ENCODE data around the gene PRIMA1. TPM values are rescaled to one million over a fixed set of nuclear protein-coding genes. Genes with fewer than 3 reads are reported as not detected.

The PRIMA1 gene
- total and polyA plus RNA-seq, 7 experiments from 2014 or later = not detected

DNA sequence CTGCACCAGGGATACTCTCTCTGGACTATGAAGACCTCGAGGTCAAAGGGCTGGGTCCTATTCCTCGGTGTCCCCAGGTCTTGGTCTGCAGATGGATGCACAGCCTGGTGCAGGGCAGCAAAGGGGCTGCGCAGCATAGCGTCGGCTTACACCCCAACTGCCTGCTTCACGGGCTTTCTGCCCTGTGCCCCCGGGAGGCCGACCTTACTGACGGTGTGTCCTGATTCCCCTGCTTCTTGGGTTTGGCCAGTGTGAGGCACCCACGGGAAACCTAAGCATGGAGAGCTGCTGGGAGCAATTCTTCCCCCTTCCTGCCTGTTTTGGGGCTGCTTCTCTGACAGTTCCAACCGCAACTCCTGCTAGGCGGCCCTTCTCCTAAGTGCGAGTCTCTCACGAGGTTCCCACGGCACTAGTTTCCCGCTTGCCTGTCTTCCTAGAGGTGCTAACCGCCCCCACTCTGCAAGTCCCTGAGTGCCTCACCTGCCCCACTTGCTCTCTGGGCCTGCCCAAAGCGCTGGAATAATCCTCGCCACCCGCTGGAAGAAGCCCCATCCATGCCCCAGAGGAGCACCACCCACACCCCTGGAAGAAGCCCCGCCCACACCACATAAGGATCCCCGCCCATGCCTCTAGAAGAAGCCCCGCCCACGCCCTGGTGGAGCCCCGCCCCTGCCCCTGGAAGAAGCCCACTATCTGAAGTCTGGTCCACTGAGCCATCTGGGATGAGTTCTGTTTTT is 54.0 kb downstream of the PRIMA1 start:
- H3K4me1 Mint-ChIP-seq = no peaks in the 10 kb centered on the region
- H3K9me3 Mint-ChIP-seq = no peaks in the 10 kb centered on the region
- H3K9me3 ChIP-seq (ENCODE audit: control insufficient read depth in 2 of 3, low read length in 3 of 3) = no peaks in the 10 kb centered on the region
- ChIA-PET CTCF (no interaction called here), POLR2A (no interaction called here)
- H3K4me1 ChIP-seq (ENCODE audit: control insufficient read depth in 2 of 2, insufficient read depth in 2 of 2, low read length in 2 of 2) = no peaks in the 10 kb centered on the region
- ATAC-seq = no peak
- H3K27me3 ChIP-seq (ENCODE audit: control insufficient read depth in 2 of 2, insufficient read depth in 2 of 2, low read length in 2 of 2) = no peaks in the 10 kb centered on the region
- no peak overlapping the region for H3K27ac Mint-ChIP-seq
- H3K27me3 Mint-ChIP-seq = peaks cover 0 to 19% (median 14%) of the 10 kb centered on the region in 5 donors
- H3K4me3 ChIP-seq (ENCODE audit: low read length) = no peak overlapping the region
- no peak overlapping the region for H3K27ac ChIP-seq (ENCODE audit: low read depth, low read length)
- DNase-seq = no peak
- no peak overlapping the region for H3K4me3 Mint-ChIP-seq
- H3K36me3 Mint-ChIP-seq = no peaks in the 10 kb centered on the region
- no peaks in the 10 kb centered on the region for H3K36me3 ChIP-seq (ENCODE audit: control insufficient read depth in 2 of 3, insufficient read depth in 3 of 3, low read length in 3 of 3)
- intact Hi-C loops (cut with micrococcal nuclease) = no loop called here

DNA sequence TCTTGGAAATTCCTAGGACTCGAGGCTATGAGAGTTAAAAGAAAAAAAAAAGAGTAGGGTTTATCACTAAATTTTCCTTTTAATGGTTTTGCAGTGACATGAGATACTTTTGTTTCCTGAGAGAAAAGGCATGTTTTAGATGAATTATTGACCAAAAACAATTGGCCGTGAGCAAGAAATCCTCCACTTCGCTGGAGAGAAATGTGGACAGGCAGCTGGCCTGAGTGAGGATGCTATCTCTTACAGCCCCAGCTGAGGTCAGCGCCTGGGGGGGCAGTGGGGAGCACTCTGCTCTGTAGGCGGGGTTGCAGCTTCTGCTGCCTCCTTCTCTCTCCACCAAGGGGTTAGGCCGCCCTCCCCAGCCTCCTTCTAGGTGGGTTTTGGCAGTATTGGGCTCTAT is 54.7 kb downstream of the PRIMA1 start:
- Mint-ChIP-seq H3K36me3 (no peaks in the 10 kb centered on the region), H3K4me3 (no peak overlapping the region), H3K9me3 (no peaks in the 10 kb centered on the region), H3K4me1 (no peaks in the 10 kb centered on the region), H3K27ac (no peak overlapping the region), H3K27me3 (peaks cover 0 to 19% (median 14%) of the 10 kb centered on the region in 5 donors)
- H3K4me3 ChIP-seq (ENCODE audit: low read length) = no peak overlapping the region
- H3K9me3 ChIP-seq (ENCODE audit: control insufficient read depth in 2 of 3, low read length in 3 of 3) = no peaks in the 10 kb centered on the region
- H3K27ac ChIP-seq (ENCODE audit: low read depth, low read length) = no peak overlapping the region
- CTCF ChIA-PET = no interaction called here
- intact Hi-C loops (cut with micrococcal nuclease) = no loop called here
- POLR2A ChIA-PET = no interaction called here
- ATAC-seq (no peak), DNase-seq (no peak)
- H3K36me3 ChIP-seq (ENCODE audit: control insufficient read depth in 2 of 3, insufficient read depth in 3 of 3, low read length in 3 of 3) = no peaks in the 10 kb centered on the region
- H3K4me1 ChIP-seq (ENCODE audit: control insufficient read depth in 2 of 2, insufficient read depth in 2 of 2, low read length in 2 of 2) = no peaks in the 10 kb centered on the region
- no peaks in the 10 kb centered on the region for H3K27me3 ChIP-seq (ENCODE audit: control insufficient read depth in 2 of 2, insufficient read depth in 2 of 2, low read length in 2 of 2)

DNA sequence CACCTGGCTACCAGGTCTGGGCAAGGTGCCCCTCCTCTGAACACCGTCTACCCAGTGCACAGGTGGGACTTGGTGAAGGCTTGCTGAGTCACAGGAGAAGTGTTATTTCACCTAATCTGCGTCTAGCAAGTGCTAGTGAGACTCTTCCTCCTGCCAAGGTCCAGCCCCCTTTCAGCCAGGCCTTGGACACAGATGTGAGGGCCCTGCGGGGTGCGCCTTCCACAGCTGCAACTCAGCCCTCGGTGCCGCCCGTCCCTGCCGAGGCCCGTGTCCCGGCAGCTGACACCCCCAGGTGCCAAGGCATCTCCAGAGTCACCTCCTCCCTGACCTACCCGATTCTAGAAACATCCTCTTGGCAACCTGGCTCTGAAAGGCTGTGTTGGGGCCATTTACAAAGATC is 55.1 kb downstream of the PRIMA1 start:
- Mint-ChIP-seq H3K27ac (no peak overlapping the region), H3K4me1 (no peaks in the 10 kb centered on the region), H3K36me3 (no peaks in the 10 kb centered on the region), H3K27me3 (peaks cover 0 to 18% (median 13%) of the 10 kb centered on the region in 5 donors), H3K4me3 (no peak overlapping the region), H3K9me3 (no peaks in the 10 kb centered on the region)
- H3K4me1 ChIP-seq (ENCODE audit: control insufficient read depth in 2 of 2, insufficient read depth in 2 of 2, low read length in 2 of 2) = no peaks in the 10 kb centered on the region
- H3K27ac ChIP-seq (ENCODE audit: low read depth, low read length) = no peak overlapping the region
- ChIA-PET CTCF (no interaction called here), POLR2A (no interaction called here)
- DNase-seq (no peak), ATAC-seq (no peak)
- H3K36me3 ChIP-seq (ENCODE audit: control insufficient read depth in 2 of 3, insufficient read depth in 3 of 3, low read length in 3 of 3) = no peaks in the 10 kb centered on the region
- intact Hi-C loops (cut with micrococcal nuclease) = no loop called here
- H3K4me3 ChIP-seq (ENCODE audit: low read length) = no peak overlapping the region
- no peaks in the 10 kb centered on the region for H3K9me3 ChIP-seq (ENCODE audit: control insufficient read depth in 2 of 3, low read length in 3 of 3)
- no peaks in the 10 kb centered on the region for H3K27me3 ChIP-seq (ENCODE audit: control insufficient read depth in 2 of 2, insufficient read depth in 2 of 2, low read length in 2 of 2)

DNA sequence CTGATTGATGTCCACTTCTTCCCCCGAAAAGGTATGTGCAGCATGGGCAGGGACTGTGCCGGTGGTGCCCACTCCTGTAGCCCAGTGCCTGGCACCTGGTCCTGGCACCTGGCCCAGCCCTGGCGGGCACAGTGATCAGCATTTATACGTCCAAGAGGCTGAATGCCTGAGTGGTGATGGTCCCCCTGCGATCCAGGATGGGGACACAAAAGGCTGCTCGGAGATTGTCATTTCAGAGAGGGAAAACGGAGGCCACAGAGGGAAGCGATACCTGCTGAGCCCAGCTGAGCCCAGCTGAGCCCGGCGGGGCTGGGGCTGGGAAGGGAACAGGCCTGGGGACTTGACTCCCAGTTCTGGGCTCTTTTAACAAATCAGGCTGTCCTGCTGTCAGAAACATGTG is 55.8 kb downstream of the PRIMA1 start:
- intact Hi-C loops (cut with micrococcal nuclease) = no loop called here
- H3K4me1 ChIP-seq (ENCODE audit: control insufficient read depth in 2 of 2, insufficient read depth in 2 of 2, low read length in 2 of 2) = no peaks in the 10 kb centered on the region
- POLR2A ChIA-PET = no interaction called here

DNA sequence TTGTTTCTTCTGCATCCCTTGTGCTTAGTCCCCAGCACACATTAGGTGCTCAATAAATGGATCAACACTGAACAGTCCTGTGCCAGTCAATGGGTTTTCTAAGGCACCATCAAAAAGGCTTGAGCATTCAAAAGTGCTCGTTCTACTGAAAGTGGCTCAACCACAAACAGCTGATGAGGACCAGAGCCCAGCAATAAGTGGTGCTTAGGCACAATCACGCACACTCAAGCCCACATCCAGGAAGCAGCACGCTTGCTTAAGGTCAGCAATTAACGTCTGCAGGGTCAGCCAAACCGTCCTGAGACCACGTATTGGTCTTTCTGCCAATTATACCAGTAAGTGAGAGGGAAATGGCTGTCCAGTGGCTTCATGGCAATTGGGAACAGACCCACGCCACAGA is 56.5 kb downstream of the PRIMA1 start:
- Histone ChIP-seq H3K27me3 (ENCODE audit: control insufficient read depth in 2 of 2, insufficient read depth in 2 of 2, low read length in 2 of 2) (no peaks in the 10 kb centered on the region), H3K27ac (ENCODE audit: low read depth, low read length) (no peak overlapping the region), H3K36me3 (ENCODE audit: control insufficient read depth in 2 of 3, insufficient read depth in 3 of 3, low read length in 3 of 3) (no peaks in the 10 kb centered on the region), H3K4me3 (ENCODE audit: low read length) (no peak overlapping the region), H3K9me3 (ENCODE audit: control insufficient read depth in 2 of 3, low read length in 3 of 3) (no peaks in the 10 kb centered on the region), H3K4me1 (ENCODE audit: control insufficient read depth in 2 of 2, insufficient read depth in 2 of 2, low read length in 2 of 2) (no peaks in the 10 kb centered on the region)
- no peak for ATAC-seq
- DNase-seq = no peak
- Mint-ChIP-seq H3K4me3 (no peak overlapping the region), H3K4me1 (no peaks in the 10 kb centered on the region), H3K27ac (no peak overlapping the region), H3K9me3 (no peaks in the 10 kb centered on the region), H3K27me3 (peaks cover 0 to 11% (median 3%) of the 10 kb centered on the region in 5 donors), H3K36me3 (no peaks in the 10 kb centered on the region)
- POLR2A ChIA-PET = no interaction called here
- intact Hi-C loops (cut with micrococcal nuclease) = no loop called here
- CTCF ChIA-PET = no interaction called here

More for the DNA sequence above, 55.8 kb downstream of the PRIMA1 start:
- H3K9me3 ChIP-seq (ENCODE audit: control insufficient read depth in 2 of 3, low read length in 3 of 3) = no peaks in the 10 kb centered on the region
- Mint-ChIP-seq H3K4me1 (no peaks in the 10 kb centered on the region), H3K9me3 (no peaks in the 10 kb centered on the region), H3K27me3 (peaks cover 0 to 16% (median 9%) of the 10 kb centered on the region in 5 donors), H3K27ac (no peak overlapping the region), H3K36me3 (no peaks in the 10 kb centered on the region), H3K4me3 (no peak overlapping the region)
- H3K27me3 ChIP-seq (ENCODE audit: control insufficient read depth in 2 of 2, insufficient read depth in 2 of 2, low read length in 2 of 2) = no peaks in the 10 kb centered on the region
- DNase-seq (no peak), ATAC-seq (no peak)
- no peak overlapping the region for H3K27ac ChIP-seq (ENCODE audit: low read depth, low read length)
- CTCF ChIA-PET = no interaction called here
- H3K36me3 ChIP-seq (ENCODE audit: control insufficient read depth in 2 of 3, insufficient read depth in 3 of 3, low read length in 3 of 3) = no peaks in the 10 kb centered on the region
- H3K4me3 ChIP-seq (ENCODE audit: low read length) = no peak overlapping the region

DNA sequence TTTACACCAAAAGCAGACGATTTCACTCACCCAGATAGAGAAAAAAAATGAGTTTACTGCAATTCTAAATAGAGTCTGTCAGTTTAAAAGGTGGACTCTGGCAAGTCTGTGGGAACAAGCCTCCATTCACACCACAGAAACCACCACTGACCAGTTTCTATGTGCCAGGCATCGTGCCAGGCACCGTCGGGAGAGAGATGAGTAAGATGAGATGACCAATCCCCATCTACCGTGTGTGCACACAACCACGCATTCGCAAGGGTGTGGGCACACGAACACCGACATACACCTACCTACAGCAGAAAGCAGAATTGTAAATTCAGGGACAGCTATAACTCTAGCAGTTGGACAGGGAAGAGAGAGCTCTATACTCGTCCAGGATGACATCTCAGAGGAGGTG is 58.3 kb downstream of the PRIMA1 start:
- no peak overlapping the region for H3K27ac Mint-ChIP-seq
- Histone ChIP-seq H3K9me3 (ENCODE audit: control insufficient read depth in 2 of 3, low read length in 3 of 3) (no peaks in the 10 kb centered on the region), H3K27me3 (ENCODE audit: control insufficient read depth in 2 of 2, insufficient read depth in 2 of 2, low read length in 2 of 2) (no peaks in the 10 kb centered on the region), H3K36me3 (ENCODE audit: control insufficient read depth in 2 of 3, insufficient read depth in 3 of 3, low read length in 3 of 3) (no peaks in the 10 kb centered on the region), H3K4me3 (ENCODE audit: low read length) (no peak overlapping the region), H3K27ac (ENCODE audit: low read depth, low read length) (no peak overlapping the region), H3K4me1 (ENCODE audit: control insufficient read depth in 2 of 2, insufficient read depth in 2 of 2, low read length in 2 of 2) (no peaks in the 10 kb centered on the region)
- H3K9me3 Mint-ChIP-seq = no peaks in the 10 kb centered on the region
- DNase-seq (no peak), ATAC-seq (no peak)
- ChIA-PET POLR2A (no interaction called here), CTCF (no interaction called here)
- H3K4me1 Mint-ChIP-seq = no peaks in the 10 kb centered on the region
- intact Hi-C loops (cut with micrococcal nuclease) = no loop called here
- no peaks in the 10 kb centered on the region for H3K36me3 Mint-ChIP-seq
- H3K4me3 Mint-ChIP-seq = no peak overlapping the region
- peaks cover 0 to 8% (median 0%) of the 10 kb centered on the region in 5 donors for H3K27me3 Mint-ChIP-seq

DNA sequence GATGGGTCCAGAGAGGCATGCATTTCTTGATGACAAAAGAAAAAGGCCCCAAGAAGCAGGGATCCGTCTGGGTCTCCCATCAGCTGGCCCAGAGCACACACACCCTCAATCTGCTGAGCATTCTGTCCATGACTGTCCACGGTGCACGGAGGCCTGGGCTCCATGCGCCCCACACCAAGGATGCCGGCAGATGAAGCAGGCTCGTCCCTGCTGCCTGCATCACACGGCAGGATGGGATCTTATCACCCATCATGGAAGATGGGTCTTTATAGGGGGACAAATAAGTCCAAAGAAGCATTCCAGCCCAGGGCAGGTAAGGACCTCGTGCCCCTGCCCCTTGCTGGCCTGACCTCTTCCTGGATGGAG is 59.7 kb downstream of the PRIMA1 start:
- POLR2A ChIA-PET = no interaction called here
- no peak for ATAC-seq
- H3K4me3 ChIP-seq (ENCODE audit: low read length) = no peak overlapping the region
- no peaks in the 10 kb centered on the region for H3K4me1 ChIP-seq (ENCODE audit: control insufficient read depth in 2 of 2, insufficient read depth in 2 of 2, low read length in 2 of 2)
- Mint-ChIP-seq H3K27ac (no peak overlapping the region), H3K4me1 (peaks cover 0 to 1% (median 0%) of the 10 kb centered on the region in 7 donors), H3K9me3 (no peaks in the 10 kb centered on the region), H3K36me3 (no peaks in the 10 kb centered on the region), H3K4me3 (no peak overlapping the region), H3K27me3 (peaks cover 0 to 8% (median 0%) of the 10 kb centered on the region in 5 donors)
- no peak overlapping the region for H3K27ac ChIP-seq (ENCODE audit: low read depth, low read length)
- no peaks in the 10 kb centered on the region for H3K9me3 ChIP-seq (ENCODE audit: control insufficient read depth in 2 of 3, low read length in 3 of 3)
- DNase-seq = no peak
- CTCF ChIA-PET = no interaction called here
- intact Hi-C loops (cut with micrococcal nuclease) = no loop called here
- H3K27me3 ChIP-seq (ENCODE audit: control insufficient read depth in 2 of 2, insufficient read depth in 2 of 2, low read length in 2 of 2) = no peaks in the 10 kb centered on the region
- H3K36me3 ChIP-seq (ENCODE audit: control insufficient read depth in 2 of 3, insufficient read depth in 3 of 3, low read length in 3 of 3) = no peaks in the 10 kb centered on the region

Measured in naive thymus-derived CD4-positive, alpha-beta T cell (primary cell).